ENCODE data around the gene CSH2.

CSH2 gene

GRCh38 chr17:63832014-63832413 lies 41.5 kb downstream of the CSH2 start:
- TF ChIP-seq CTCF (IDR thresholded peaks at IDR 0.05; ENCODE audit: extremely low read depth, insufficient read depth, missing control alignments), result no peak
- in situ Hi-C loops (cut with MboI; ENCODE audit: low pct_unique_long_range_greater_than_20kb, low sequenced_read_pairs, unreplicated experiment), result loop anchor here (25.0 kb wide), 1 partner anchor 395 kb away; the partner anchor contains the start of gene CYB561
- no peak for DNase-seq (ENCODE audit: low spot score)

- no peak for DNase-seq (ENCODE audit: low spot score)
- no peak for TF ChIP-seq CTCF (IDR thresholded peaks at IDR 0.05; ENCODE audit: extremely low read depth, insufficient read depth, missing control alignments)
- in situ Hi-C loops (cut with MboI; ENCODE audit: low pct_unique_long_range_greater_than_20kb, low sequenced_read_pairs, unreplicated experiment), result loop anchor here (25.0 kb wide), 1 partner anchor 394 kb away; the partner anchor contains the start of gene CYB561
Observed at GRCh38 chr17:63831505-63831904, 42.0 kb downstream of the CSH2 start.

GRCh38 chr17:63830904-63831491 lies 42.5 kb downstream of the CSH2 start:
- TF ChIP-seq CTCF (IDR thresholded peaks at IDR 0.05; ENCODE audit: extremely low read depth, insufficient read depth, missing control alignments), result no peak
- in situ Hi-C loops (cut with MboI; ENCODE audit: low pct_unique_long_range_greater_than_20kb, low sequenced_read_pairs, unreplicated experiment), result loop anchor here (25.0 kb wide), 1 partner anchor 394 kb away; the partner anchor contains the start of gene CYB561
- DNase-seq (ENCODE audit: low spot score), result no peak

- in situ Hi-C loops (cut with MboI; ENCODE audit: low pct_unique_long_range_greater_than_20kb, low sequenced_read_pairs, unreplicated experiment), result loop anchor here (25.0 kb wide), 1 partner anchor 393 kb away; the partner anchor contains the start of gene CYB561
- no peak for DNase-seq (ENCODE audit: low spot score)
- TF ChIP-seq CTCF (IDR thresholded peaks at IDR 0.05; ENCODE audit: extremely low read depth, insufficient read depth, missing control alignments), result no peak
Observed at GRCh38 chr17:63830278-63830677, 43.2 kb downstream of the CSH2 start.

DNA sequence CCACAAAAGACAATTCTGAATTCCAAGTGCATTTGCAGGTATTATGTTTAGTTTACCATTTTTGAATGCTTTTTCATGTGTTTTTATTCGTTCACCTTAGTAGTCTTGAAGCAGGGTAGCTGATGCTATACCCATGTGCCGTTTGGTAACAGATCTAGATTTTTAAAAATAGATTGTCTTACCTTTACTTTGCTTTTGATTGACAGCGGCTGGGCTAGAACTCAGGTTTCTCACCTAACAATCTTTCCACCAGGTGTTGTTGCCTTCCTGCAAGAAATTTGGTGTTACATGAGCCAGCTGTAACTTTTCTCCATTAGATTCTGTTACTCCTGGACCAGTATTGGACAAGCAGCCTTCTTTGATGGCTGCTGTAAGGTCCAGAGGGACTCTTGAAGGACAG lies 44.5 kb downstream of the CSH2 start:
- in situ Hi-C loops (cut with MboI; ENCODE audit: low pct_unique_long_range_greater_than_20kb, low sequenced_read_pairs, unreplicated experiment), result loop anchor here (25.0 kb wide), 1 partner anchor 392 kb away; the partner anchor contains the start of gene CYB561
- no peak for DNase-seq (ENCODE audit: low spot score)
- TF ChIP-seq CTCF (IDR thresholded peaks at IDR 0.05; ENCODE audit: extremely low read depth, insufficient read depth, missing control alignments), result no peak

GRCh38 chr17:63827801-63828221 lies 45.7 kb downstream of the CSH2 start:
- TF ChIP-seq CTCF (IDR thresholded peaks at IDR 0.05; ENCODE audit: extremely low read depth, insufficient read depth, missing control alignments), result no peak
- DNase-seq (ENCODE audit: low spot score), result no peak
- in situ Hi-C loops (cut with MboI; ENCODE audit: low pct_unique_long_range_greater_than_20kb, low sequenced_read_pairs, unreplicated experiment), result loop anchor here (25.0 kb wide), 1 partner anchor 391 kb away; the partner anchor contains the start of gene CYB561
